SIG-M5 (cell line): ENCODE results near the gene PEMT.

Experiments
- DNase-seq: peaks from one replicate; lab custom pipeline; 2025; lab: John Stamatoyannopoulos, UW

PEMT gene

DNA sequence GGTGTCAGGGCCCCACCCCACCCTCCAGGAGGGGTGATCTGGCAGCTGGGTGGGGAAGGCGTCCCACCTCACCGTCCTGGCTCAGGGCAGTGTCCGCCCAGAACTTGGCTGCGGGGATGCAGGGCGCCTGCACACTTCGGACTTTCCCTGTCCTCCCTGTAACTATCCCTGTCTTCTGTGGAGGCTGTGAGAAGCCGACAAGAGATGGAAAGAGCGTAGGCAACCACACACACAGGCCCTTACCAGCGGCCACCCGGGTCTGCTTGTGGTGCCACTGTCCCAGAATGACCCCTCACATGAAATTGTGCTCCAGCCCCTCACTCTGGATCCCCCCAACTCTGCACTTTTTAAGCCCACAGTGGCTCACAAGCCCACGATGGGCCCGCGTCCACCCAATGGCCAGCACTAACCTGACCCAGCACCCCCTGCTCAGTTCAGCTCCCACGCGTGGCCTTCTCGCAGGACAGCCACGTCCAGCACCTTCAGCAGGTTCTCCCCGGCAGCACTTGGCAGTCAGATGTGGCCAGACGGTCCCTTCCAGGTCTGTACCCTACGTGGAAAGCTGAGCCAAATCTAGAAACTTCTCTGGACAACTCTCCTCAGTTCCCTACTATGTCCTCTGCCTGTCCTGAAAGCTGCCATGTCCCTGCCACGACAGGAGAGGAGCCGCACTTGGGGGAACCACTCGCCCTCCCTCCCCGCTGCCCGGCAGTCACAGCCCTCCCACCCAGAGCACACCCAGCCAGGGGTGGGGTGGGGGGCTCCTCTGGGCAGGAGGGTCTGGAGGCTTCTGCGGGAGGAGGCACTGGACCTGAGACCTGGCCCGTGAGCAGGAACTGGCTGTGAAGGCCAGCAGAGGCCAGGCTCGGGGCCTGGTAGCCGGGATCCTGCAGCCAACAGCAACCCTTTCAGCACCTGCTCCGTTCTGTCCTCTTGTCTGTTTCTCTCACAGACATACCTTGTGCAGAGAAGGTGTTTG is 38.0 kb downstream of the PEMT start:
- no peak for DNase-seq

GRCh38 chr17:17552351-17553216 is 38.9 kb downstream of the PEMT start:
- DNase-seq: no peak

DNA sequence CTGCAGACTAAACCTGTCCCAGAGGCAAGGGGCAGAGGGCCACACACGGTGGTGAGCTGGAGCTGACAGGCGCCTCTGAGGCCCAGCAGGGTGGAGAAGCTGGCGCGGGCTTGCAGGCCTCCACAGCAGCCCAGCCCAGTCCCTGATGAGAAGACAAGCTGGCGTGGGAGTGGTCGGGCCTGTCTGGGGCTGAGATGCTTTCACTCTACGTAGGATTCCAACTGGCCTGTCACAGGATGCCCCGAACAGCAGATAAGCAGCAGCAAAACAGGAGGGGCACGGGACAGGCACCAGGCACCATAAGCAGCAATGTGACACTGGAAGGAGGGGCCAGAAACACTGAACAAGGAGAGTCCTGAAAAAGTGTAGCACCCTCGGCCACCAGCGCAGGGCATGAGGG is 40.1 kb downstream of the PEMT start:
- no peak for DNase-seq

DNA sequence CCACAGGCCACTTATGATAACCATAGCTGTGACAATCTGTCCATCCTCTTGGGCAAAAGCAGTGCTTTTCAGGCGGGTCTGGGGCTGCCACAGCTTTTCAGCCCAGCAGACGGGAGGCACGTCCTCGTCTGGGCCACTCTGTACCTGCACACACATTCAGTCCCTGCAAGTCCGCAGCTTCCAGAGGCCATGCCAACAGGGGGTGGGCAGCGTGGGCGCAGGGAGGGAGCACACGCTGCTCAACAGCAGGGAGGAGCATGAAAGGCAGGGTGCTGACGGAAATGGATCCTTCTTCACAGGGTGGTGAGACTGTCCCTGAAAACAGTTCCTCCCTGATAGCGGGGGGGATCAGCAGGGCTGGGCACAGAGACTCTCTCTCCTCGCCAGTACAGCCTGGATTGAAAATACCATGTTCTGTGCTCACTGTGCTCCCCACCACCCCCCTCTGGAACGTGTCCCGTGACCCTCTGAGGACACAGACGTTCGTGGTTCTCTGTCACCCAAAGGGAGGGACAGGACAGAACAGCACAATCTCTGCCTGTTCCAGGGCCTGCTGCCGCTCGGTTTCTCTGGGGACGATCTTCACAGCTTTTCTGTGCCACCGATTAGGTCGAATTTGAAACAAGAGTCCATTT is 41.7 kb downstream of the PEMT start:
- no peak for DNase-seq

DNA sequence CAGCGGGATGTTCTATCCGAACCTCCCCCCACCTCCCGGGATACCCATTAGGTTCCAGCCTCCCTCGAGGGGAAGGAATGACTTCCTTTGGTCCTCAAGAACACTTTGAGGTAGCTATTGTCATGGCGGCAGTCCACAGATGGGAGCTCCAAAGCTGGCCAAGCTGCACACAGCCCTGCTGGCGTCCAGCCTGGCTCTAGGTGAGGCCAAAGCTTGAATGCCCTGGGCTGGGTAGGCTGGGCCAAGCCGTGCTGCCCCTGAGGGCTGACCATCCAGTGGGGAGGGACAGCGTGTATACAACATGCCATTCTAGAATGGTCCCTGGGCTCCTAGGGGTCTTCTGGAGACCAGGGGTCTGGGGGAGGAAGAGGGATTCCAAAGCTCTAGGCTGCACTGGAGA is 43.5 kb downstream of the PEMT start:
- no peak for DNase-seq

- DNase-seq: no peak
These were observed 44.2 kb downstream of the PEMT start for GRCh38 chr17:17547210-17547764.

DNA sequence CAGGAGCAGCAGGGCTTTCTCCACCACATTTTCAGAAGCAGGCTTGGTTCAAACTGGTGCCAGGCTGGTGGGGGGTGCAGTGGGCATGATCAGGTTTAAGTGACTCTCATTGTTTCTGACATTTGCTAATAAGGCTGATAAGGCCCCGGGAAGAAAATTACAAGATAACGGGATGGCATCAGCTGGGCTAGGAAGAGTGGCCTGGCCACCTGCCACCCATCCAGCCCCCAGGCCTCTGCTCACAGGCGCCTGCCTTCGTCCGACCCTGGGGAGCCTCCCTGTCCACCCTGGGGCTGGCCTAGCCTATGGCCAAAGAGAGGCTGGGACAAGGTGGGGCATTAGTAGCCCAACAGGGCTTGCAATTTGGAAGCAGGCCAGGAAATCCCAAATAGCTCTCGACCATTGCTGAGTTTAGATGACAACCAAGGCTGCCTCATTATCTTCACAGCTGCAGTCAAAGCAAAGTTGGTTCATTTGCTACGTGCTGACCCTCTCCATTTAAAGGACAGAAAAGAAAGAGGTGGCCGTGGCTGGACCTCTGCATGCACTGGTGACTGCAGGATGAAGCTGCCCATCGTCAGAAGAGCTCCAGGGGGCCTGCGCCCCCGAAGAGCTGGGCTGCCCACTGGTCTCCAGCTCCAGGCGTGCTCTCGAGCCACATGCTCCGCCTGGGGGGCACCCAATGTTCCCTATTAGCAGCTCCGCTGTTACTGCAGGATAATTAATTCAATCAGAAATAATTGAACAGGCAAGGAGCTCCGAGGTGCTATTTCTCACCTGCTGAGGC is 44.9 kb downstream of the PEMT start:
- no peak for DNase-seq

DNA sequence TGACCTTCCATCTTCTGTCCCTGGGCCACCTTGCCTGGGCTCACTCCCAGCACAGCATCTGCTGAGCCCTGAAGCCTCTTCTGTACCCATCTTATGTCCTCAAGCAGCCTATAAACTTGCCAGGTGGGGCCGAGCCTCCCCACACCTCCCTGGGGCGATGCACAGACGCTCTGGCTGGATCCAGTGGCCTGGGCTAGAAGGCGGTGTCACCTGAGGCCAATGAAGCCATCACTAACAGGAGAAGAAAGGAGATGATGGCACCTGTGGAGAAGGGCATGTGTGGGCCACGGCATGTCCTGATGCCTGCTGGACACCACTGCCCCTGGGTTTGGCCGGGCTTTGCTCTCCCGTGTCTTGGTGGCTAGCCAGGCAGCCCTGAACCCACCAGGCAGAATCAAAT is 45.5 kb downstream of the PEMT start:
- no peak for DNase-seq

DNA sequence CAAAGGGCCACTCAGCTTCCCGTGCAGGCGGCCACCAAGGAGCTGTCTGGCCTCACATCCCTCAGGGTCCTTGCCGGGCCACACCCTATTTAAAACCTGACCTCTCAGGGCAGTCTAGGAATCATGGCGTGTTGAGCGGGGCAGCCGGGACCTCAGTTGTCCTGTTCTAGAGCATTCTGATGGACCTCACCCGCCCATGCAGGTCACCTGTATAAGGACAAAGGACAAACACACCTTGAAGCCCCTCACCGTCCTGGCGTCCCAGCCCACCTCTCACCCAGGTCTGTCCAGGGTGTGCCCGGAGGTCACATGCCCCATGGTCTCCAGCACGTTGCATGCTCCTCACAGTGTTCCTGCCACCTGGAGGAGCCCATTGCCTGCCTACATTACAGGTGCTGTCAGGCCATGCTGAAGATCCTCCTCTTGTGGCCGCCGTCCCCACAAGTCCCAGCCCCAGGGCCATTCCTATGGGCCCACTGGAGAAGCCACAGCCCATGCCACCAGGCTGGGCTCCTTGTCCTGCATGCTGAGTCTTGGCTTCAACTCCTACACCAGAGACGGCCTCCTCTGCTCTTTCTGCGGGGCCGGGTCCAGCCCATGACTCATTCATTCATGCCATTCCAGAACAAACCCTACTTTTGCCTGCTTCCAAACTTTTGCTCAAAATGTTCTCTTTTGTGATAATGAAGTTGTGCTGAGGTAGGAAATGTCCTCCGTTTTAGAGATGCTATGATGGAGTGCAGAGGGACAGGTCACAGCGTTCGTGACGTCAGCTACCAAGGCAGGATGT is 46.3 kb downstream of the PEMT start:
- DNase-seq: no peak

DNA sequence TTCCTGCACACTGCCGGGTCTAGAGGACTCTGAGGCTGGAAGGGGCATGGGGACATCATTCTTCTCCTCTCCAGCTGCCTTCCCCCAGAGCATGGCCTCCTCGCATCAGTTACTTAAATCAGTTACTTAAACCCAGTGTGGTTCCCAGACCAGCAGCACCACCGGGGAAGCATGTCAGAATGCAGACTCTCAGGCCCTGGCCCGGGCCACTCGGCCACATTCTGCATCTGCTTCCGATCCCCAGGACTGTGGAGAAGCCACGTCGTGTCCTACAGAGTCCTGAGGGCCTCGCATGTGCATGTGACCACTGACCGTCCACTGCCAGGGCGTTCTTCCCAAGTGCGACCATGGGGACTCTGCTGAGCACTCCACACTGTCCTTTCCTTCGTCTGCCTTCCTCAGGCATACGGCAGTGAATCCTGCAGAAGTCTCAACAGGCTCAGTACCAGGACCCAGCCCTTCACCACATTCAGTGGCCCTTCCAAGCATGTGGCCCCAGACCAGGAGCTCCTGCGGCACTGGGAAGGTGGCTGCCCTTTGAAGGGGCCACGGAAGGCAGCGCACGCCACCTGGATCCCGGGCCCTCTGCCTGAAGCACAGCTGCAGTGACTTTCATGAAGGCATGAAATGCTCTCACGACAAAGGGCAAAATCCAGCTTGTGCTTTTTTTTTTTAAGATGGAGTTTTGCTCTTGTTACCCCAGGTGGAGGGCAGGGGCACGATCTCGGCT is 48.4 kb downstream of the PEMT start:
- DNase-seq: no peak

DNA sequence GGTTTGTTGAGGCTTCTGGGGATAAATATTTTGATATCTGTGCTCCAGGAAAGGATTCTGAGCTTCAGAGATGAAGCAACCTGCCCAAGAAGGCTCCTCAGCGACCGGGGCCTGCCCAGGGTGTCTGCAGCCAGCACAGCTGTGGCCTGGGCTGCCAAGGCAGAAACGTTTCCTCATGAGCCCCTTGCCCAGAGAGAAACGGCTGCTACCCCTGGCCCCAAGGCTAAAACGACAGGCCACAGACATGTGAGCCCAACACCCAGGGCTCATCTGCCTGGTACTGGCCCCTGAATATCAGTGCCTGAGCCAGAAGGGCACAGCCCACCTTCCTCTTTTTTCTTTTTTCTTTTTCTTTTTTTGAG is 49.9 kb downstream of the PEMT start:
- no peak for DNase-seq

DNA sequence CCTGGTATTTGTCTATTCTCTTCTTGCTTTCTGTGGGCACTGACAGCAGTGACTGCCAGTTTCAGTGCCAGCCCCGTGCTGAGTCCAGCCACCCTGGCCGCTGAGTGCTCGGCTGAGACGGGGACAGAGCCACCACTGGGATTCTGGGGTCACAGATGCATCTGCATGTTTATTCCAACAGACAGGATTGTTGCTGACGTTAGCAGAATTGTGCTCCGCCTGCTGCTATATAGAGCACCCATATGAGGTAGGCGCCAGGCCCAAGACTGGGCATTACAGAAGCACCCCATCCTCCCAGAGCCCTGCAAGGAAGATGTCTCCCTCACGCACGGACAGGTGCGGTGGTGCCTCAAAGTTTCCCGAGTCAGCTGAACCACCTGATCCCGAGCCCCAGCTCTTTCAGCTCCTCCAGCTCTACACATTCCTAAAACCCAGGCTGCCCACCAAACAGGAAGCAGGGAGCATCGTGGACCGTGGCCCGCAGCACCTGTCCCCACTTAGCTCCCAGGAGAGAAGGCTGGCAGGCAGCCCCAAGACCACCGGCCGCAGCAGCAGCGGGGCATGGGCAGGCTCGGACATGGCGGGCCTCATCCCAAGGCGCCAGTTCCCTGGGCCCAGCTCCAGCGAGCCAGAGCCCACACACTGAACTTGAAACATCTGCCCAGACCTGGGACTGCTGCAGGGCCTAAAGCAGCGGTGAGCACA is 50.4 kb downstream of the PEMT start:
- DNase-seq: no peak

DNA sequence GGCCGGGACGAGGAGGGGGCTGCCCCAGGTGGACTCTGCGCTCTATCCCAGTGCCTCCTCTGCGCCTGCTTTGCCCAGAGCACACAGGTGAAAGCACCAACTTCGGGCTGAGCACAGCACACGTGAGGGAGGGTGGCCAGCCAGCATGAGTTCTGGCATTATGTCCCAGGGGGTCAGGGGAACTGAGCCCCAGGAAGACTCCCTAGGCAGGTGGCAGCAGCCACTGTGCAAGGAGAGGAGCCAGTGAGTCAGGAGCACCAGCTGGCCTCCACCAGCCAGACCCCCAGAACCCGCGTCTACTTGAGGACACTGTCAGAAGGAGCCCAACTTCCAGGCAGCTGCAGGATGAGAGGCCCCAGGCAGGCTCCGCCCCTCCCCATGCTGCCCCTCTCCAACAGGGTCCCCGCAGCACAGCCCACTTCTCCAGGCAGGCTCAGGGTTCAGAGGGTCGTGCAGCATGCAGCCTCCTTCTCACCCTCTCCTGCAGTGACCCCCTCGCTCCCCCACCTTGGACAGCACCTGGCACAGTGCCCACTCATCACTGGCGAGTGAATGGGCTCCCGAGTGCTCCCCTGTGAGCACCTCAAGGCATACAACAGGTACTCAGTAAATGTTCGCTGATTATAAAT is 51.1 kb downstream of the PEMT start:
- DNase-seq: no peak

- DNase-seq: no peak
These were observed 51.9 kb downstream of the PEMT start for GRCh38 chr17:17539591-17539990.

DNA sequence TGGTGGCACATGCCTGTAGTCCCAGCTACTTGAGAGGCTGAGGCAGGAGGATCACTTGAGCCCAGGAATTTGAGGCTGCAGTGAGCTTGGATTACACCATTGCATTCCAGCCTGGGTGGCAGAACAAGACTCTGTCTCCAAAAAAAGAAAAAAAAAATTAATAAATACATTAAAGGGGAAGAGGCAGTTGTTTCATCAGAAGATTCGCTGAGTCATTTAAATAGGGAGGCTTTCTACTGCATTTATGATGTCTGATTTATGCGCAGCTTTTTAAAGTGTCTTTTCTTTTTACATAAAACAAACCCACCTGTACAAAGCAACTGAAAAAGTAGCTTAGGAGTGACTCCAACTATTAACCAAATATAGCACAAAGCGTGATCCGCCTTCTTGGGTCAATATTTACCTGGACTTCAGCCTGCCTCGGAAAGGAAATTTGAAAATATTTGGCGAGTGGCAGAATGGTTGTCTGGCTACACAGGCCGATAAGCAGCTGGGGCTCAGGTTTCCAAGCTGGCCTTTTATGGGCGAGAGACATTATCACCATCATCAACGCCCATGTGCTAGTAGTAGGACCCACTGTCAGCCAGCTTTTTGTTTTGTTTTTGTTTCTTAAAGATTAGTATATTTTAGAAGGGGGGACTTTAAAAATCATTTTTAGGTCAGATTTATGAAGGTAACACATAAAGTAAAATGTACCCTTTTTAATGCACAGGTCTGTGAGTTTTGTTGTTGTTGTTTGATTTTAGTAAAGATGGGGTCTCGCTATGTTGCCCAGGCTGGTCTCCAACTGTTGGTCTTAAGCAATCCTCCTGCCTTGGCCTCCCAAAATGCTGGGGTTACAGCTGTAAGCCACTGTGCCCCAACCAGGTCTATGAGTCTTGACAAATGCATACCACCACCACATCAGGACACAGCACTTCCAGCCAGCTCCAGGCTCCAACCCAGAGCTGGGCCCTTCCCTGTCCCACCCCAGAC is 52.8 kb downstream of the PEMT start:
- DNase-seq: no peak

DNA sequence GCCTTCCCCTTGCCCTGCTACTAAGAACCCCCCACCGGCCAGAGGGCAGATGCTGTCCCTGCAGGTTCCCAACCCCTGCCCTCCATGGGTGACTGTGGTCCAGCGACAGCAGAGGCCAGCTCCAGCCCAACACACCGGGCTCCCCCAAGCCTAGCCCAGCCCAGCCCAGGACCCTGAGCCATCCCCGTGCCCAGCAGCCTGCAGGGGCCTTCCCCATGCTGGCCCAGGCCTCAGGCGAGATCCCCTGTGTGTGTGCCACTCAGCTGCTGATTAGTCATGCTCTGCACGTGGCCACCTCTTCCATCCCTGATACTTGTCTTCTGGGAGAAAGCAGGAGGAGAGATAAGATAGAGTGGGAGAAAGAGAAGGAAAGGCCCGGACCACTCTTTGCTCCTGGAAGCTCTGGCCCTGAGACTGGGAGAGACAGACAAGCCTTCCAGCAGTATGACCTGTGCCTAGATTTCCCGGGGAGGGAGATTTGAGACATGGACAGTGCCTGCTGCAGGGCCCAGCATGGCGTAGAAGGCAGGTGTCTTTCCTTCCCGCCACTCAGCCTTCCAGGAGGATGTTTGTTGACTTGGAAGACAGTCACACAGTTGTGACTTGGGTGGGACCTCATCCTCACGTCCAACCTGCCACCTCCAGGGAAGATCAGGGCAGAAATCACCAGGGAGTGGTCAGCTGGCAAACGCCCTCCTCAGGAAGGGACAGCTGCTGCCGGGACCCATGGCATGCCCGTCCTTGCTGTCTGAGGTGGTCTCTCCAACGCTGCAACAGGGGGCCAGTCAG is 54.0 kb downstream of the PEMT start:
- no peak for DNase-seq

DNA sequence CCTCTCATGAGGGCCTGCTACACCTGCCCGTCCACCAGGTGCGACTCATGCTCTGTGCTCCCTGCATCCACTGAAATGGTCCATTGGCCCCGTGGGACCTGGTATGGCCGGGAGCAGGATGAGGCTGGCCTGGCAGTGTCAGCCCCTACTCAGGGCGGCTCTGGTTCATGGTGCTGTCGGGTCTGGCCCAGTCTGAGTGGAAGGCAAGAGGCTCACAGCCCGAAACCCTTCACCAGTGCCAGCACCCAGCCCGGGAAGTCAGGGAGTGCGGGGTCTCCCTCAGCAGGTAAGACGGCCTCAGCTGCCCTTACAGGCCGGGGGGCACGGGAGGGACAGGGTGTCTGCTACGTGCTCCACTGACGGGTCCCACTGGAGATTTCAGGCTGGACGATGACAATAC is 54.8 kb downstream of the PEMT start:
- no peak for DNase-seq
